ENCODE data around the gene CDC42EP1. TPM values are rescaled to one million over a fixed set of nuclear protein-coding genes. Genes with fewer than 3 reads are reported as not detected.

CDC42EP1 gene
- total RNA-seq, 1 donor from 2014 or later, result 46.2 TPM

GRCh38 chr22:37560608-37561211, 430 bp downstream of the CDC42EP1 start:
- Histone ChIP-seq H3K9me3 (no peaks in the 10 kb centered on the region), H3K27me3 (no peaks in the 10 kb centered on the region), H3K4me3 (peak overlapping the region; percentile 84 to 89), H3K27ac (peak overlapping the region; percentile 99), H3K36me3 (peaks cover 0 to 4% of the 10 kb centered on the region in 2 donors), H3K4me1 (peaks cover 68% of the 10 kb centered on the region)
- TF ChIP-seq POLR2A (IDR thresholded peaks at IDR 0.05) (no peak), POLR2AphosphoS5 (IDR thresholded peaks at IDR 0.05; ENCODE audit: insufficient read depth in 1 of 2, low read depth in 1 of 2) (no peak), CTCF (IDR thresholded peaks at IDR 0.05) (no peak)
- DNase-seq (ENCODE audit: extremely low spot score in 2 of 2), result no peak
- intact Hi-C loops (cut with DNase I), result loop anchor here (2.0 kb wide), 1 partner anchor 16 kb away; no protein-coding TSS in a partner anchor

GRCh38 chr22:37561212-37562048, 1.1 kb downstream of the CDC42EP1 start:
- DNase-seq (ENCODE audit: extremely low spot score in 2 of 2), result no peak
- peaks cover 0 to 11% of the 10 kb centered on the region in 2 donors for H3K36me3 ChIP-seq
- TF ChIP-seq CTCF (IDR thresholded peaks at IDR 0.05) (peak; percentile 58 to 70 (median 64)), POLR2AphosphoS5 (IDR thresholded peaks at IDR 0.05; ENCODE audit: insufficient read depth in 1 of 2, low read depth in 1 of 2) (peak; percentile 90), POLR2A (IDR thresholded peaks at IDR 0.05) (peak in 1 of 2 donors; percentile 48)
- peak overlapping the region; percentile 99 for H3K27ac ChIP-seq
- peak overlapping the region; percentile 84 to 89 for H3K4me3 ChIP-seq
- no peaks in the 10 kb centered on the region for H3K9me3 ChIP-seq
- H3K27me3 ChIP-seq, result no peaks in the 10 kb centered on the region
- intact Hi-C loops (cut with DNase I), result loop anchor here (2.0 kb wide), 1 partner anchor 17 kb away; no protein-coding TSS in a partner anchor
- peaks cover 75% of the 10 kb centered on the region for H3K4me1 ChIP-seq

GRCh38 chr22:37562049-37562875, 2.0 kb downstream of the CDC42EP1 start:
- intact Hi-C loops (cut with DNase I), result no loop called here
- H3K27ac ChIP-seq, result peak overlapping the region; percentile 99
- TF ChIP-seq POLR2A (IDR thresholded peaks at IDR 0.05) (no peak), CTCF (IDR thresholded peaks at IDR 0.05) (no peak), POLR2AphosphoS5 (IDR thresholded peaks at IDR 0.05; ENCODE audit: insufficient read depth in 1 of 2, low read depth in 1 of 2) (no peak)
- DNase-seq (ENCODE audit: extremely low spot score in 2 of 2), result no peak
- no peaks in the 10 kb centered on the region for H3K27me3 ChIP-seq
- peaks cover 0 to 18% of the 10 kb centered on the region in 2 donors for H3K36me3 ChIP-seq
- H3K4me1 ChIP-seq, result peaks cover 79% of the 10 kb centered on the region
- no peaks in the 10 kb centered on the region for H3K9me3 ChIP-seq
- H3K4me3 ChIP-seq, result peak overlapping the region; percentile 84 to 89

- TF ChIP-seq POLR2A (IDR thresholded peaks at IDR 0.05), result no peak
- TF ChIP-seq POLR2AphosphoS5 (IDR thresholded peaks at IDR 0.05; ENCODE audit: insufficient read depth in 1 of 2, low read depth in 1 of 2), result peak in 1 of 2 donors; percentile 78
- no peak for TF ChIP-seq CTCF (IDR thresholded peaks at IDR 0.05)
- no peak for DNase-seq (ENCODE audit: extremely low spot score in 2 of 2)
- H3K4me3 ChIP-seq, result peak overlapping the region; percentile 11 to 23
- no peaks in the 10 kb centered on the region for H3K9me3 ChIP-seq
- intact Hi-C loops (cut with DNase I), result no loop called here
- peaks cover 87% of the 10 kb centered on the region for H3K4me1 ChIP-seq
- no peaks in the 10 kb centered on the region for H3K27me3 ChIP-seq
- H3K36me3 ChIP-seq, result peaks cover 0 to 28% of the 10 kb centered on the region in 2 donors
- peak overlapping the region; percentile 99 for H3K27ac ChIP-seq
Observed at GRCh38 chr22:37563153-37564081, 3.1 kb downstream of the CDC42EP1 start.

All from vagina (tissue), 2 donors.